ENCODE results near the gene MYL12B.

Gene MYL12B

DNA sequence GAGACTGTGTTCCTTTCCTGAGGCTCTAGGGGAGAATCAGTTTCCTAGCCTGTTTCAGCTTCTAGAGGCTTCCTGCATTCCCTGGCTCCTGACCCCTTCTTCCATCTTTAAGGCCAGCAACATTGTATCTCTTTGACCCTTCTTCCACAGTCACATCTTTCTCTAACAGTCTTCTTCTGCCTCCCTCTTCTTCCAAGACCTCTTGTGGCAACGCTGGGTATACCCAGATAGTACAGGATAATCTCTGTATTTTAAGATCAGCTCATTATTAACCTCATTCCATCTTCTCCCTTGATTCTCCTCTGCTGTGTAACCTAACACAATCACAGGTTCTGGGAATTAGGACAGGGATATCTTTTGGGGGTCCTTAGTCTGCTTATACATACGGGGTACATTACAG lies 23.2 kb upstream of the MYL12B start:
- DNase-seq, result no peak
- intact Hi-C loops (cut with DNase I; ENCODE audit: low total_unique reads), result no loop called here
- TF ChIP-seq, protein P1, sequence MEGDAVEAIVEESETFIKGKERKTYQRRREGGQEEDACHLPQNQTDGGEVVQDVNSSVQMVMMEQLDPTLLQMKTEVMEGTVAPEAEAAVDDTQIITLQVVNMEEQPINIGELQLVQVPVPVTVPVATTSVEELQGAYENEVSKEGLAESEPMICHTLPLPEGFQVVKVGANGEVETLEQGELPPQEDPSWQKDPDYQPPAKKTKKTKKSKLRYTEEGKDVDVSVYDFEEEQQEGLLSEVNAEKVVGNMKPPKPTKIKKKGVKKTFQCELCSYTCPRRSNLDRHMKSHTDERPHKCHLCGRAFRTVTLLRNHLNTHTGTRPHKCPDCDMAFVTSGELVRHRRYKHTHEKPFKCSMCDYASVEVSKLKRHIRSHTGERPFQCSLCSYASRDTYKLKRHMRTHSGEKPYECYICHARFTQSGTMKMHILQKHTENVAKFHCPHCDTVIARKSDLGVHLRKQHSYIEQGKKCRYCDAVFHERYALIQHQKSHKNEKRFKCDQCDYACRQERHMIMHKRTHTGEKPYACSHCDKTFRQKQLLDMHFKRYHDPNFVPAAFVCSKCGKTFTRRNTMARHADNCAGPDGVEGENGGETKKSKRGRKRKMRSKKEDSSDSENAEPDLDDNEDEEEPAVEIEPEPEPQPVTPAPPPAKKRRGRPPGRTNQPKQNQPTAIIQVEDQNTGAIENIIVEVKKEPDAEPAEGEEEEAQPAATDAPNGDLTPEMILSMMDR (IDR thresholded peaks at IDR 0.05), result no peak

DNA sequence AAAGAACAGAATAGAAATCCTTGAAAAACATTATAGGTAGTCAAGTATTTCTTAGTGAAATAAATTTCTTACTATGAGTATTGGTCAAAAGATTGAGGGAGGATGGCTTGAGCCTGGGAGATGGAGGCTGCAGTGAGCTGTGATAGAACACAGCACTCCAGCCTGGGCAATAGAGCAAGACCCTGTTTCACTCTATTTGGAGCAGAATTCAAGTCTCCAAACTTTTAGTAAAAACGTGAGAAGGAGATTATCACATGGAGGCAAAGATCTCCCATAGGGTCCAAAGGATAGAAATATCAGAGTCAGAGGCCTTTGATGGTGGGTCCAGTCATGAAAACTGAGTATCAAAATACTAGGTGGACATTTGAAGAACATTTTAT lies 16.8 kb upstream of the MYL12B start:
- Histone ChIP-seq H3K4me3 (peak overlapping the region; percentile 75 to 98), H3K27ac (peak overlapping the region; percentile 93 to 98)

More for the DNA sequence above, 23.2 kb upstream of the MYL12B start:
- Histone ChIP-seq H3K27ac (no peak overlapping the region), H3K36me3 (peaks cover 0 to 6% (median 0%) of the 10 kb centered on the region in 3 donors), H3K9me3 (no peaks in the 10 kb centered on the region), H3K4me3 (no peak overlapping the region), H3K27me3 (no peaks in the 10 kb centered on the region), H3K4me1 (peaks cover 0 to 22% (median 0%) of the 10 kb centered on the region in 4 donors)

DNA sequence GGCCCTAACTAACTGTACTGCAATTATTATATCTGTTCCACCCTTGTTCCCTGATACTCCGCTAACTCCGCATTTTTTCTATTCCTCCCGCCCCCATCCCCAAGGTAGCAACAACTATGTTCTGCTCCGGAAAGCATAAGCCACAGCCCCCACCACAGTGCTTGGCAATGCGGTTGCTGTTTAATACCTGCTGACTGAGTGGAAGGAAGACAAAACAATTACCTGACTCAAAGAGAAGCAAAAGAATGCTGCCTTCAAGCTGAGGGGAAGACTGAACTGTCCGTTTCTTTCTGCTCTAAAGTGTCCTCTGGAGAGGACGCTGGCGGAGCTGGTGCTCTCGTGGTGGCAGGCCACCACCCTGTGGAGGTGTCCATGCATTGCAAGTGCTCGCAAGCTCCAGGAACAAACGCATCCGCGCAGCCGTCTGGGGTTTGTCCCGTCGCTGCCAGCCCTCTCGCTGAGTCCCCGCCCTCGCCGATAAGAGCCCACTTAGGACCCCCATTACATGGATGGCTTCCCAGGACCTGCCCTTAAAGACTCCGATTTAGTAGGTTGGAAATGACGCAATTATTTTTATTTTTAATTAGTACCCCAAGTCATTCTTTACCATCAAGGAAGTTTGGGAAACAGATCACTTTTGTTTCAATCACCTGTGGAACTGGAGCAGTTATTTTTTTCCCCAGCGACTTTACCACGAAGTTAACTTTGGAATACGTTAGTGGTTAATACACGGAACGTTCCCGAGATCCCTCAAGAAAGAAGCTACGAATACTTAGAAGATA lies 15.9 kb upstream of the MYL12B start:
- H3K27me3 ChIP-seq, result no peaks in the 10 kb centered on the region
- peak; percentile 92 to 94 for DNase-seq
- peaks cover 0 to 62% (median 6%) of the 10 kb centered on the region in 4 donors for H3K4me1 ChIP-seq
- peak overlapping the region; percentile 93 to 98 for H3K27ac ChIP-seq
- H3K4me3 ChIP-seq, result peak overlapping the region; percentile 75 to 98
- intact Hi-C loops (cut with DNase I; ENCODE audit: low total_unique reads), result loop anchor here (5.0 to 10.0 kb wide), 4 partner anchors 89 to 249 kb away; partner anchors contain the start of gene LPIN2
- no peaks in the 10 kb centered on the region for H3K9me3 ChIP-seq
- TF ChIP-seq, protein P1 (IDR thresholded peaks at IDR 0.05), result peak; percentile 94 to 98
- peaks cover 0 to 6% (median 5%) of the 10 kb centered on the region in 3 donors for H3K36me3 ChIP-seq

More for the DNA sequence above, 16.8 kb upstream of the MYL12B start:
- Histone ChIP-seq H3K36me3 (peaks cover 0 to 6% (median 6%) of the 10 kb centered on the region in 3 donors), H3K4me1 (peaks cover 0 to 54% (median 6%) of the 10 kb centered on the region in 4 donors), H3K27me3 (no peaks in the 10 kb centered on the region), H3K9me3 (no peaks in the 10 kb centered on the region)
- DNase-seq, result no peak
- TF ChIP-seq, protein P1 (IDR thresholded peaks at IDR 0.05), result no peak
- intact Hi-C loops (cut with DNase I; ENCODE audit: low total_unique reads), result loop anchor here (5.0 to 10.0 kb wide), 4 partner anchors 88 to 248 kb away; partner anchors contain the start of gene LPIN2

DNA sequence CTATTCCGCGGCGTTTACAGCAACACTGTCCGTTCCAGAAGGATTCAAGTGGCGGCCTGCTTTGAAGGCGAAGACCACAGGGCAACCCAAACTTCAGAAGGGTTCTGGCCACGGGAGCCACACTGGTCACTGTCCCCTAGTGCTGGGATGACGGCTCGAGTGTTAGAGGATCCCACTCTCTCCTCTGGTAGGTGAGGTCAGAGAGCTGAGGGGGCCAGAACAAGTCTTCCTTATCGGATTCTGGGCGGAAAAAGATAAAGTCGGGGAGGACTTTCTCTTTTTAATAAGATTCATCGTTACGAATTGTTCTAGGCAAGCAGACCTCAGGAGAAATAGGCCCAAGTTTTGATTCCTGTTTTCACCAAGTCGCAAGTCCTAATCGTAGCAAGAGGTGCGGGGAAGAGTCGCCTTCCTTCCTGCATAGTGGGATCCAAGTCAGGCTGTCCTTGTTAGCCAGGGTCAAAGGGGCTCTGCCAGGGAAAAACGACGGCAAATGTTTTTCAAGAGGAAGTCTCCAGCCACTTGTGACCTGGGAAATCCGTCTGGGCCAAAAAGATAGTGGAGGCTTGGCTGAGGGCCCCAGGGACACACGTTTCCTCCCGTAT lies 15.2 kb upstream of the MYL12B start:
- Histone ChIP-seq H3K4me1 (peaks cover 0 to 65% (median 9%) of the 10 kb centered on the region in 4 donors), H3K4me3 (peak overlapping the region; percentile 75 to 98), H3K9me3 (no peaks in the 10 kb centered on the region), H3K36me3 (peaks cover 0 to 6% (median 0%) of the 10 kb centered on the region in 3 donors), H3K27me3 (no peaks in the 10 kb centered on the region), H3K27ac (peak overlapping the region; percentile 93 to 98)
- TF ChIP-seq, protein P1 (IDR thresholded peaks at IDR 0.05), result no peak
- intact Hi-C loops (cut with DNase I; ENCODE audit: low total_unique reads), result loop anchor here (5.0 to 10.0 kb wide), 4 partner anchors 89 to 249 kb away; partner anchors contain the start of gene LPIN2
- peak; percentile 45 to 74 for DNase-seq

DNA sequence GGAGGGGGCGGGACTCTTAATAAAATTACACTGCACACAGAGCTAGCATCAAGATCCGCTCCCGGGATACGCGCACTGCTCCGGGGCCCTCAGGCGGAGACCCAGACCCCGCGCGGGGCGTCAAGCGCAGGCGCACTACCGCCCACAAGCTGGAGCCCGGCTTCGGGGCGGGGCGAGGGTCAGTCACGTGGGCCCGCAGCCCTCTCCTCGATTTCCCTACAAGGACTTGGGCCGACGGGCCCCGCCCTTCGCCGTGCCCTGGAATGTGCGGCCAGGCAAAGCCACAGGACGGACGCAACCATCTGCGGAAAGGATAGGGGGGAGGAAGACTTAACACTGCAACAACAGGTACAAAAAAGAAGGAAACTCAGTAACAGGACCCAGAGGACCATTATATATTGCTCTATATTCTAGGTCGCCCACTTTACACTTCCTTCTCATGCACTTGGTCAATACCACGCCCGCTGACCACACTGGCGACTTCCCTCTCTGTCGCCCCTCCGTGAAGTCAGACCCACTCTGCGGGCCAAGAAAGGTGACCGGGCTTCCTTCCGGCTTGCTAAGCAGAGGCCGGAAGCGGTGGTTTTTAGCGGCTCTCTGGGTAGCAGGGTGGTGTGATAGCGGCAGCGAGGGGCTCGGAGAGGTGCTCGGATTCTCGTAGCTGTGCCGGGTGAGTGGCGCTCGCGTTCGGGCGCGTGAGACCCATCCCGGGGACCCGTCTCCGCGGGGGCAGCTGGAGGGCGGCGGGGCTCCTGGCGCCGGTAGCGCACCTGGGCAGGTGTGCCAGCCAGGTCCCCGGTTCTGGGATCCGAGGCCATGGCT lies 14.5 kb upstream of the MYL12B start, which contains the start of gene MYL12A:
Gene MYL12A (plus strand): TSS at position 562 of the 822 bp plus-strand sequence. CDS start 5,447 bp downstream, outside the sequence.
- Histone ChIP-seq H3K27ac (peak within 1 kb of the TSS; percentile 93 to 98), H3K4me1 (peaks cover 0 to 65% (median 12%) of the 10 kb centered on the region in 4 donors), H3K4me3 (peak within 1 kb of the TSS; percentile 75 to 98), H3K9me3 (no peaks in the 10 kb centered on the region), H3K36me3 (peaks cover 0 to 6% (median 0%) of the 10 kb centered on the region in 3 donors), H3K27me3 (no peaks in the 10 kb centered on the region)
- TF ChIP-seq, protein P1 (IDR thresholded peaks at IDR 0.05), result no peak
- intact Hi-C loops (cut with DNase I; ENCODE audit: low total_unique reads), result loop anchor here (5.0 to 10.0 kb wide), 4 partner anchors 90 to 250 kb away; partner anchors contain the start of gene LPIN2
- DNase-seq, result peak; percentile 97 to 98
